Endothelial cell of umbilical vein (primary cell): Measurements from ENCODE around the gene FHIT. TPM values are rescaled to one million over a fixed set of nuclear protein-coding genes. Genes with fewer than 3 reads are reported as not detected.

ENCODE experiments used
- BruUV-seq: library from RNA; stranded (reverse); fragments of 400-500 nt; replicated peaks from 2 replicates; lab custom pipeline; 2021; lab: Mats Ljungman, UMichigan
- CTCF ChIA-PET: fragments of 300-600, 350-600 bp; sonication (Branson Sonifier 250); formaldehyde crosslinking; loops from one replicate; lab custom pipeline; 2021; ENCODE audit warnings: antibody characterized with exemption, inconsistent platforms; lab: Charles Lee
- POLR2A ChIA-PET: fragments of 300-600, 350-600 bp; sonication (Branson Sonifier 250); formaldehyde crosslinking; loops from one replicate; lab custom pipeline; 2021; ENCODE audit warnings: antibody characterized with exemption, inconsistent platforms; lab: Charles Lee
- DNase-seq: peaks from one replicate; pipeline ENCODE4 v3.0.0-alpha.2; 2011; ENCODE audit warnings: low read depth, low spot score
- FAIRE-seq: peaks from 2 replicates; lab custom pipeline; 2011; peaks lifted over from hg19 to GRCh38; lab: Jason Lieb, UNC
- H2AFZ ChIP-seq: 2 replicates; pipeline ENCODE4 v1.6.0; 2012; ENCODE audit warnings: low read depth, low read length, control low read depth, inconsistent platforms
- H3K27ac ChIP-seq: 2 replicates; pipeline ENCODE4 v1.5.1; 2011; ENCODE audit warnings: low read depth, mild to moderate bottlenecking, control low read depth, low read length, moderate library complexity; ENCODE audit not compliant: insufficient read depth
- H3K27me3 ChIP-seq, 2 experiments: 2 replicates each; pipeline versions ENCODE4 v1.6.0 to v1.6.1; 2011; ENCODE audit warnings: low read length in 2 of 2, mixed read lengths in 1 of 2; ENCODE audit not compliant: control insufficient read depth in 2 of 2, insufficient read depth in 2 of 2
- H3K36me3 ChIP-seq, 2 experiments: 2 replicates in 1 of 2; 3 replicates in 1 of 2; pipeline ENCODE4 v1.5.1; 2011; ENCODE audit warnings: low read length in 2 of 2, mild to moderate bottlenecking in 1 of 2, moderate library complexity in 1 of 2; ENCODE audit not compliant: control insufficient read depth in 2 of 2, insufficient read depth in 2 of 2; ENCODE audit errors: extremely low read depth in 1 of 2
- H3K4me1 ChIP-seq: 3 replicates; pipeline ENCODE4 v1.5.1; 2011; ENCODE audit warnings: mild to moderate bottlenecking, low read length; ENCODE audit not compliant: control insufficient read depth, insufficient read depth; ENCODE audit errors: extremely low read depth
- H3K4me2 ChIP-seq: 2 replicates; pipeline ENCODE4 v1.6.1; 2011; ENCODE audit warnings: low read length, control low read depth, mixed read lengths; ENCODE audit not compliant: insufficient read depth
- H3K4me3 ChIP-seq, 3 experiments: fragments of 200-600 bp in 1 of 3; sonication (generic), shearing (Covaris generic) in 1 of 3; replicated peaks in 1 of 3; 2 replicates each; pipeline ENCODE4 v1.5.1; 2011 to 2016; ENCODE audit warnings: control low read depth in 3 of 3, low read length in 3 of 3, mild to moderate bottlenecking in 2 of 3, inconsistent platforms in 1 of 3, low read depth in 1 of 3, moderate library complexity in 1 of 3; ENCODE audit not compliant: insufficient read depth in 1 of 3
- H3K79me2 ChIP-seq: 2 replicates; pipeline ENCODE4 v1.6.0; 2012; ENCODE audit warnings: low read length, inconsistent platforms; ENCODE audit not compliant: control insufficient read depth, insufficient read depth
- H3K9ac ChIP-seq: replicated peaks from 2 replicates; pipeline ENCODE3; 2011; ENCODE audit warnings: low read length, control low read depth; ENCODE audit not compliant: insufficient read depth; ENCODE audit errors: extremely low read depth
- H3K9me1 ChIP-seq: replicated peaks from 3 replicates; pipeline ENCODE4 v1.6.0; 2011; ENCODE audit warnings: mild to moderate bottlenecking, low read length; ENCODE audit not compliant: control insufficient read depth, insufficient read depth; ENCODE audit errors: extremely low read depth
- H3K9me3 ChIP-seq: replicated peaks from 2 replicates; pipeline ENCODE4 v1.5.1; 2012; ENCODE audit warnings: low read length, inconsistent platforms; ENCODE audit not compliant: control insufficient read depth, insufficient read depth
- H4K20me1 ChIP-seq: replicated peaks from 2 replicates; pipeline ENCODE3; 2011; ENCODE audit warnings: mild to moderate bottlenecking, low read length; ENCODE audit not compliant: control insufficient read depth, insufficient read depth; ENCODE audit errors: extremely low read depth
- CTCF ChIP-seq, 2 donors: IDR thresholded peaks; 1 replicate in 1 of 2; 2 replicates in 1 of 2; pipeline ENCODE4 v1.5.1; 2011; ENCODE audit warnings: low read length in 2 of 2, mild to moderate bottlenecking in 2 of 2, moderate library complexity in 2 of 2, control low read depth in 1 of 2, inconsistent platforms in 1 of 2, low read depth in 1 of 2; ENCODE audit not compliant: insufficient read depth in 1 of 2; ENCODE audit errors: extremely low read depth in 1 of 2
- EZH2 ChIP-seq: IDR thresholded peaks from 2 replicates; pipeline ENCODE4 v1.6.1; 2012; ENCODE audit warnings: borderline replicate concordance, low read depth, mild to moderate bottlenecking, moderate library complexity, low read length, inconsistent platforms; ENCODE audit not compliant: severe bottlenecking
- GATA2 ChIP-seq: IDR thresholded peaks from 2 replicates; pipeline ENCODE4 v1.7.0; 2011; ENCODE audit warnings: low read depth, mild to moderate bottlenecking, moderate library complexity, mixed read lengths, low read length; ENCODE audit not compliant: insufficient read length, insufficient read depth
- JUN ChIP-seq: IDR thresholded peaks from 2 replicates; pipeline ENCODE4 v1.6.1; 2011; ENCODE audit warnings: borderline replicate concordance, low read depth; ENCODE audit not compliant: insufficient read length, insufficient read depth
- MAX ChIP-seq: IDR thresholded peaks from 2 replicates; pipeline ENCODE4 v1.6.1; 2011; ENCODE audit not compliant: insufficient read depth, insufficient read length
- MYC ChIP-seq: IDR thresholded peaks from one replicate; pipeline ENCODE4 v1.6.1; 2011; ENCODE audit warnings: mild to moderate bottlenecking, low read depth, low read length
- POLR2AphosphoS5 ChIP-seq: IDR thresholded peaks from 2 replicates; pipeline ENCODE4 v1.6.1; 2012; ENCODE audit warnings: low read depth, mild to moderate bottlenecking, control low read depth, low read length, moderate library complexity; ENCODE audit not compliant: insufficient read depth
- dilution Hi-C: fragments of 300-500 bp; cut with MboI; formaldehyde crosslinking; loops from one replicate; pipeline ENCODE4 v1.15.0; 2019; ENCODE audit warnings: low sequenced_read_pairs; ENCODE audit not compliant: extremely low pct_ligation_motif_present
- intact Hi-C: fragments of 100-400 bp; cut with micrococcal nuclease; formaldehyde crosslinking; loops from one replicate; pipeline ENCODE4 v1.10.0; 2022
- polyA plus RNA-seq, 4 experiments: library from polyadenylated mRNA; depleted of rRNA in 3 of 4; stranded (reverse) in 3 of 4; unstranded in 1 of 4; fragments of >200 nt; gene quantifications; 2 replicates each; pipeline versions ENCODE4 v1.2.1 to v1.2.3, GENCODE V29; 2011 to 2012; ENCODE audit warnings: missing spikeins in 1 of 4
- total RNA-seq: library from RNA; stranded (reverse); gene quantifications from 2 replicates; pipeline ENCODE4 v1.2.3, GENCODE V29; 2021

Gene FHIT
- total and polyA plus RNA-seq, 2 donors (not counting 3 experiments of a cell fraction or from before 2014, with no cell fraction given): 0.47 to 2.2 TPM

GRCh38 chr3:60048447-60048848 lies 1202.8 kb downstream of the FHIT start:
- CTCF ChIA-PET: no interaction called here
- dilution Hi-C loops: no loop called here

More at GRCh38 chr3:60048447-60048848, 1202.8 kb downstream of the FHIT start:
- Histone ChIP-seq H3K9me1 (no peaks in the 10 kb centered on the region), H2AFZ (no peak overlapping the region), H3K9ac (no peak overlapping the region), H3K4me1 (no peaks in the 10 kb centered on the region), H3K4me3 (no peak overlapping the region), H3K79me2 (no peaks in the 10 kb centered on the region), H3K9me3 (no peaks in the 10 kb centered on the region), H3K27ac (no peak overlapping the region), H4K20me1 (no peaks in the 10 kb centered on the region), H3K36me3 (no peaks in the 10 kb centered on the region), H3K4me2 (no peak overlapping the region), H3K27me3 (no peaks in the 10 kb centered on the region)
- FAIRE-seq (no peak), DNase-seq (no peak)
- POLR2A ChIA-PET: no interaction called here
- TF ChIP-seq POLR2AphosphoS5: no peak
- TF ChIP-seq MYC: no peak
- no peak for TF ChIP-seq MAX
- TF ChIP-seq EZH2: no peak
- no peak for TF ChIP-seq JUN
- no peak for TF ChIP-seq GATA2
- no peak for TF ChIP-seq CTCF (IDR thresholded peaks at IDR 0.05; ENCODE audit: extremely low read depth in 1 of 2, insufficient read depth in 1 of 2, low read depth in 1 of 2, low read length in 2 of 2)
- intact Hi-C loops: no loop called here
- BruUV-seq: no TSS peak
